ENCODE data around the gene ABCC1.

Gene ABCC1

DNA sequence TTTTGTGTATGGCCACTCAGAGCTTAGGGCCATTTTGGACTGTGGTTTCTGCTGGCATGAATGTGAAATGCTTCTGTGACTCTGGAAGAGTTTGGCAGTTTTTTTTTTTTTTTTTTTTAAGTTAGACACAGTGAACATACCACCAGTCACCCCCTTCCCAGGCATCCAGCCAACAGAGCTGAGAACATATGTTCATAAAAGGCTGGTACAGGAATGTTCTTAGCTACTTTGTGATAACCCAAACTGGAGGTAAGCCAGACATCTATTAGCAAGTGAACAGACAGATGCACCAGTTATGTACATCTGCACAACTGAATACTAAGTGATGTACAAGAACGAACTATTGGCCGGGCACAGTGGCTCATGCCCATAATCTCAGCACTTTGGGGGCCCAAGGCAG is 92.7 kb downstream of the ABCC1 start:
- peak overlapping the region; percentile 58 for H3K27ac ChIP-seq
- ChIA-PET POLR2A (ENCODE audit: low non-redundant PET) (interaction anchor here (0.6 kb wide), 1 partner anchor 15 kb away, joined by 6 read pairs; no protein-coding TSS in a partner anchor), CTCF (interaction anchor here (0.7 kb wide), 1 partner anchor 221 kb away, joined by 8 read pairs; no protein-coding TSS in a partner anchor)
- no peak for DNase-seq (ENCODE audit: low spot score)
- TF ChIP-seq, protein P1, sequence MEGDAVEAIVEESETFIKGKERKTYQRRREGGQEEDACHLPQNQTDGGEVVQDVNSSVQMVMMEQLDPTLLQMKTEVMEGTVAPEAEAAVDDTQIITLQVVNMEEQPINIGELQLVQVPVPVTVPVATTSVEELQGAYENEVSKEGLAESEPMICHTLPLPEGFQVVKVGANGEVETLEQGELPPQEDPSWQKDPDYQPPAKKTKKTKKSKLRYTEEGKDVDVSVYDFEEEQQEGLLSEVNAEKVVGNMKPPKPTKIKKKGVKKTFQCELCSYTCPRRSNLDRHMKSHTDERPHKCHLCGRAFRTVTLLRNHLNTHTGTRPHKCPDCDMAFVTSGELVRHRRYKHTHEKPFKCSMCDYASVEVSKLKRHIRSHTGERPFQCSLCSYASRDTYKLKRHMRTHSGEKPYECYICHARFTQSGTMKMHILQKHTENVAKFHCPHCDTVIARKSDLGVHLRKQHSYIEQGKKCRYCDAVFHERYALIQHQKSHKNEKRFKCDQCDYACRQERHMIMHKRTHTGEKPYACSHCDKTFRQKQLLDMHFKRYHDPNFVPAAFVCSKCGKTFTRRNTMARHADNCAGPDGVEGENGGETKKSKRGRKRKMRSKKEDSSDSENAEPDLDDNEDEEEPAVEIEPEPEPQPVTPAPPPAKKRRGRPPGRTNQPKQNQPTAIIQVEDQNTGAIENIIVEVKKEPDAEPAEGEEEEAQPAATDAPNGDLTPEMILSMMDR (conservative IDR thresholded peaks at IDR 0.05; ENCODE audit: low read depth), result no peak

DNA sequence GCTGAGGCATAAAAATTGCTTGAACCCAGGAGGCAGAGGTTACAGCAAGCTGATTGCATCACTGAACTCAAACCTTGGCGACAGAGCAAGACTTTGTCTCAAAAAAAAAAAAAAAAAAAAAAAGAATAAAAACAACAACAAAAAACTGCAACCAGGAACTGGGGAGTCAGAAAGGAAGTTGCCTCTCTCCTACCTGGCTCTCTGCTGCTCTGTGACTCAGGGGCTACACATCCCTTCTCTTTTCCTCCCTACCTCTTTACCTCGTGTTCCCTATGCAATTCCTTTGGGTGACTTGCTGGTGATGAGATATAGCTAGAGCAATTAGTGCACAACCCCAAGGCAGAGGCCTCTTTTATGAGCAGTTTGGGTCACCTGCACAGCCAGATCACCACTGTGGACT is 95.9 kb downstream of the ABCC1 start:
- DNase-seq (ENCODE audit: low spot score), result peak; percentile 17
- ChIA-PET POLR2A (ENCODE audit: low non-redundant PET) (no interaction called here), CTCF (interaction anchor here (0.6 to 1.0 kb wide), 4 partner anchors 8 to 171 kb away, joined by 3 to 5 read pairs (median 4); no protein-coding TSS in a partner anchor)
- peak overlapping the region; percentile 34 for H3K27ac ChIP-seq
- TF ChIP-seq, protein P1 (conservative IDR thresholded peaks at IDR 0.05; ENCODE audit: low read depth), result no peak

DNA sequence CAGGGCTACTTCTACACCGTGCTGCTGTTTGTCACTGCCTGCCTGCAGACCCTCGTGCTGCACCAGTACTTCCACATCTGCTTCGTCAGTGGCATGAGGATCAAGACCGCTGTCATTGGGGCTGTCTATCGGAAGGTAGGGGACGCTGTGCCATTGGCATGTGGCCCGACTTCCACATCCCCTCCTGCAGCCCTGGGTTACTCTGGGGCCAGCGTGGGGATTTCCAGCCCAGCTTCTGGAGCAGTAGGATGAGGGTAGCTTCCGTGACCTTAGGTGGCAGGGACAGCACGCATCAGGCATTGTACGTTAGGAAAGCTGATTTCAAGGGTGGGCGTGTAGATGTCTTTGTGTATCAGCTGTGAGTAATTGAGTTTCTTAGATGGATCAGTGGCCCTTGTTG is 96.5 kb downstream of the ABCC1 start:
- DNase-seq (ENCODE audit: low spot score), result no peak
- POLR2A ChIA-PET (ENCODE audit: low non-redundant PET), result no interaction called here

DNA sequence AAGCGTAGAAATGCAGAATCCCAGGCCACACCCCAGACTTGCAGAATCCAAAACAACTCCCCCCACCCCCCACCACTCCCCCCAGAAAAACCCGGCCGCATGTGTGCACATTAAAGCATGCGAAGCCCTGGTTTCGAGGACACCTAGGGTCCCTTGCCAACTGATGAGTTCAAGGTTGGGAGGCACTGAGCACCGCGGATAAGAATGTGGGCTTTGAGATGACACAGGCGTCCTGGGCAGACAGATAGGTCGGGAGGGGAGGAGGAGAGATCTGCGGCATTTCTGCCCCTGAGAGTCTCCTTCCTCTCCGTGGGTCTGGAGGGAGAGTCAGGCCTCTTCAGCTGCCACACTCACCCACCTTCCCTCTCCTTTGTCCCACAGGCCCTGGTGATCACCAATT is 98.3 kb downstream of the ABCC1 start:
- TF ChIP-seq, protein P1 (conservative IDR thresholded peaks at IDR 0.05; ENCODE audit: low read depth), result no peak
- no peak for DNase-seq (ENCODE audit: low spot score)
- POLR2A ChIA-PET (ENCODE audit: low non-redundant PET), result no interaction called here
- H3K27ac ChIP-seq, result 0 out of 2 replicates have a peak overlapping the region, but pooled peaks have one; percentile 10
- CTCF ChIA-PET, result no interaction called here

More for the DNA sequence above, 96.5 kb downstream of the ABCC1 start:
- CTCF ChIA-PET, result interaction anchor here (0.5 to 1.0 kb wide), 3 partner anchors 35 to 171 kb away, joined by 3 to 5 read pairs (median 3); no protein-coding TSS in a partner anchor
- peak overlapping the region; percentile 27 for H3K27ac ChIP-seq
- TF ChIP-seq, protein P1 (conservative IDR thresholded peaks at IDR 0.05; ENCODE audit: low read depth), result no peak

DNA sequence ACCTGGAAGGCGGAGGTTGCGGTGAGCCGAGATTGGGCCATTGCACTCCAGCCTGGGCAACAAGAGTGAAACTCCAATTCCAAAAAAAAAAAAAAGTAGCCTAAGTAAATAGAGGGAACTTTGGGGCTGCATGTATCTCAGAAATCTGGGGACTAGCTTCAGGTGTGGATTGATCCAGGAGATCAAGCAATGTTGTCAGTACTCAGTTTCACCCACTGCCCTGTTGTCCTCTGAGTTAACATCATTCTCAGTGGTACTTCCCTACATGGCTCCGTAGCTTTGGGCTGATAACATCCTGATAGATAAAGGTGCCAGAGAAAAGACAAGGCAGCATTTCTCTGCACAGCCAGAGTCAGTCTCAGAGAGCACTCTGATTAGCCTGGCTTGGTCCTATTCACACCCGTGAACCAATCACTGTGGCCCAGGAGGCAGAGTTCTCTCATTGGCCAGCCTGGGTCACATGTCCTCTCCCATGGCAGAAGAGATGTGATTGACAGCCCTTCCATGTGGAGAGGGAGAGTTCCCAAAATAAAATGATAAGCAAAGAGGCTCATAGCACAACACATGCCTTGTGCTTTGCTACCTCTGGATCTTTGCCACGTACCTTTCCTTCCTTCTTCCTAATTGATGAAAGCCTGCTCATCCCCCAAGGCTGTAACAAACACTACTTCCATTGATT is 99.6 kb downstream of the ABCC1 start:
- DNase-seq (ENCODE audit: low spot score), result peak; percentile 41
- POLR2A ChIA-PET (ENCODE audit: low non-redundant PET), result no interaction called here
- CTCF ChIA-PET, result no interaction called here
- TF ChIP-seq, protein P1 (conservative IDR thresholded peaks at IDR 0.05; ENCODE audit: low read depth), result no peak
- no peak overlapping the region for H3K27ac ChIP-seq

DNA sequence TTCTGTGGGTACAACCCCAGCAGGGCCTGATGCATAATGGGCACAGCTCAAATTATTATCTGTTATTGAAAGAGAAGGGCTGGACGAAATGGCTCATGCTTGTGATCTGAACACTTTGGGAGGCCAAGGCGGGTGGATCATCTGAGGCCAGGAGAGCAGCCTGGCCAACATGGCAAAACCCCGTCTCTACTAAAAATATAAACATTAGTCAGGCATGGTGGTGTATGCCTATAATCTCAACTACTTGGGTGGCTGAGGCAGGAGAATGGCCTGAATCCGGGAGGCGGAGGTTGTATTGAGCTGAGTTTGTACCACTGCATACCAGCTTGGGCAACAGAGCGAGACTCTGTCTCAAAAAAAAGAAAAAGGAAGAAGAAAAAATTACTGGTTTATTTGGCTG is 100.7 kb downstream of the ABCC1 start:
- CTCF ChIA-PET, result no interaction called here
- POLR2A ChIA-PET (ENCODE audit: low non-redundant PET), result no interaction called here
- DNase-seq (ENCODE audit: low spot score), result no peak
- H3K27ac ChIP-seq, result no peak overlapping the region
- TF ChIP-seq, protein P1 (conservative IDR thresholded peaks at IDR 0.05; ENCODE audit: low read depth), result no peak
